ENCODE results near the gene MAPKBP1. TPM values are rescaled to one million over a fixed set of nuclear protein-coding genes. Genes with fewer than 3 reads are reported as not detected.

Gene MAPKBP1
- total RNA-seq, 1 experiment from 2014 or later: 10.0 TPM

GRCh38 chr15:41868321-41868720, 94.0 kb downstream of the MAPKBP1 start:
- DNase-seq (ENCODE audit: low read depth): no peak

DNA sequence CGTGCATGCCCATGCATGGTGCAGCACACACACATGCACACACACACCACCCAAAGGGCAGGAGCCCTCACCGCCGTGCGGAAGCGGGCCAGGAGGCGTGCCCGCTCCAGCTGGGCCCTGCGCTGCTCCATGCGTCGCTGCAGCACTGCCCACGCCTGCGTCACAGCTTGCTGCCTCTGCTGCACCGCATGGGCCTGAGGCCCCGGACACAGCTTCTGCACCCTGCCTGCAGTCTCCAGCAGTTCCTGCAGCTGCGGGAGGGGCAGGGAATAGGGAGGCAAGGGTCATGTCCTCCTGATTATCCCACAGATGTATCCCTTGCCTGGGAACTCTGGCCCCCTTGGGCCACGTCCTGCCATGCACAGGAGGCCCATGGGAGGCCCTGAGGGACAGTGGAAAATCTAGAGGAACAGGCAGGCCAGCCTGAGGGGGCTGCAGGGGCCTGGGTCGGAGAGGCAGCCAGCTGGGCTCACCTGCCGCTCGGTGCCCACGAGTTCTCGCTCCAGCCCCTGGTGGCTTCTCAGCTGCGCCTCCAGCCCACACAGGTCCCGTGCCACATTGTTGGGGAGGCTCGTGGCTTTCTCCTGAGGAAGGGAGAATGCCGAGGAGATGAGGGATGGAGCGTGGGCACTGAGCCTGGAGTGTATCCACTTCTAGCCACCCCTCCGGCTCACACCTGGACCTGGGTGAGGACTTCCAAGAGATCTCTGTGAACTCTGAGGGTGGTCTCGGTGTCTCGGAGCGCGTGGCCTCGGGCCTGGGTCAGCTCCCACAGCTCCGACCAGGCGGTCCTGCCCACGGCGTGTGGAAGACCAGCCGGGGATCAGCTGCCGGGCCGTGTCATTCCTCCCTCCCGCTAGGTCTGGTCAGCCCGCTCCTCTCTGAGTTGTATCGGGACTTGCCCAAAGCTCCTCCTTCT, 95.7 kb downstream of the MAPKBP1 start:
- no peak for DNase-seq (ENCODE audit: low read depth)

DNA sequence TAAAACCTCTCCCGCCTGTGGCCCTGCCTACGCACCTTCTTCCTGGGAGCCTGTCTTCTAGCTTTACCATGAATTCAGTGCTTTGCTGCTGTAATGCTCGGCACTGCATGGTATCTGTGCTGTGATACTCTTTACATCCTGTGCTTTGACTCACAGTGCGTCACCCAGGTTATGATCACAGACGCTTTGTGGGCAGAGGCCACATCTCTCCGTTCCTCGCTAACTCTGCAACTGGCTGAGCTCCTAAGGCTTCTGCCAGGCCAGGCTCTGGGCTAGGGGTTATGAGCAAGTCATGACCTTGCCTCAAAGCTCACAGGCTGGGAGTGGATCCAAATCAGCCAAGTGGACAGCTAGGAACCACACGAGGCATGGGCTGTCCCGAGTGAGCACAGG, 96.4 kb downstream of the MAPKBP1 start:
- DNase-seq (ENCODE audit: low read depth): peak; percentile 21

GRCh38 chr15:41871175-41871905, 97.1 kb downstream of the MAPKBP1 start:
- no peak for DNase-seq (ENCODE audit: low read depth)

GRCh38 chr15:41872166-41872747, 98.0 kb downstream of the MAPKBP1 start:
- DNase-seq (ENCODE audit: low read depth): no peak

DNA sequence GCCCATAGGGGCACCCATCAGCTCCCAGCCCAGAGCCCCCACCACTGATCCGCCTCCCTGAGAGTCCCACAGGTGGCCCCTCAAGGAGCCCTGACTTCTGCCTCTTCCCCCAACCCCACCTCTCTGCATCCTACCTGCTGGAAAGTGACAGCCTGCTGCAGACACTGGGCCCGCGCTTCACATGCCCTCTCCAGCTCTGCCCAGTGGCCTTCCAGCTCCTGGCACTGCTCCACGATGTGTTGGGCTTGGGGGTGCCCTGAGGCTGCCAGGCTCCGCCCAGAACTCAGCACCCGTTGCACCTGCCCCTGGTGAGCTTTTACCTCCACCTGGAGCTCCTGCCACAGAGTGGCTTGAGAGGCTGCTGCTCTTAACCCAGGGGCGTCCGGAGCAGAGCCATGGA, 99.4 kb downstream of the MAPKBP1 start:
- no peak for DNase-seq (ENCODE audit: low read depth)

DNA sequence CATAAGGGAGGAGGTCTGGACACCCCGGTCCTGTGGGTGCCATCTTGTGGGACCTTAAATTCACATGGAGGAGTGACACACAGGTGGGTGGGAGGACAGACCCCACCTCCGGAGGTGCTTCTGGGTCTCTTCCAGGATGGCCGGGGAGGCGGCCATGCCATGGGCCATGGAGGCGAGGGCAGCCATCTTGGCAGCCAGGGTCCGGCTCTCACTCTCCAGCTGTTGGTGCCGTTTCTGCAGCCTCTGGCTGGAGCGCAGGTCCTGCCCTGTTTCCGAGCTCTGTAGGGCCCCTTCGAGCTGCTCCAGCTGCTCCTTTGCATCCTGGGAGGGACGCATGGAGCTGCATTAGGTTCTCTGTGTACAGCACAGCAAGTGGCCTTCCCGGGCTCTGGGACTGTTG, 100.5 kb downstream of the MAPKBP1 start:
- no peak for DNase-seq (ENCODE audit: low read depth)

DNA sequence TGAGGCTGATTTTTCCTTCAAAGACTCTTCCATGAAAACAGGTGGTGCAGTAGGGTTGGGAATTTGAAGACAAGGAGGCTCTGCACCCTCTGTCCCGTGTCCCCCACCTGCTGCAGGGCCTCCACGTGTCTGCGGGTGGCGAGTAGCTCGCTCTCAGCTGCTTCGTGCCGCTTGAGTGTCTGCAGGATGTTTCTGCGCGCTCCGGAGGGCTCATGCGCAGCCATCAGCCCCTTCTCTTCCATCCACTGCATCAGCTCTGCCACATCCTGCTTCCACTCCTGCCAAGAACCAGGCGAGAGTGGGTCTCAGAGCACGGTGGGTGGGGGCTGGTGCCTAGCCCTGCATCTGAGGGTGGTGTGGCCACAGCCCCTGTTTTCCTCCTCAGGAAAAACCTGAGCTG, 101.7 kb downstream of the MAPKBP1 start:
- no peak for DNase-seq (ENCODE audit: low read depth)

GRCh38 chr15:41876689-41877088, 102.4 kb downstream of the MAPKBP1 start:
- DNase-seq (ENCODE audit: low read depth): no peak

Other genes with a start within 250 kb of the MAPKBP1 start
- gene RPAP1, start 230.2 kb upstream of the MAPKBP1 start, total RNA-seq (2014; rRNA removed; shearing (Covaris generic)): 23.8 and 41.9 TPM in 2 replicates
- 8.6 and 13.8 TPM in 2 replicates for gene TYRO3, start 215.3 kb upstream of the MAPKBP1 start, total RNA-seq (2014; rRNA removed; shearing (Covaris generic))
- gene MGA, start 114.1 kb upstream of the MAPKBP1 start, total RNA-seq (2014; rRNA removed; shearing (Covaris generic)): 19.5 and 24.2 TPM in 2 replicates
- 5.3 and 7.8 TPM in 2 replicates for gene JMJD7, start 53.6 kb downstream of the MAPKBP1 start, total RNA-seq (2014; rRNA removed; shearing (Covaris generic))
- 0.36 and 0.39 TPM in 2 replicates for gene PLA2G4B, start 64.4 kb downstream of the MAPKBP1 start, total RNA-seq (2014; rRNA removed; shearing (Covaris generic))
- 1.7 and 1.9 TPM in 2 replicates for gene SPTBN5, start 119.6 kb downstream of the MAPKBP1 start, total RNA-seq (2014; rRNA removed; shearing (Covaris generic))
- 35.3 and 43.4 TPM in 2 replicates for gene EHD4, start 198.1 kb downstream of the MAPKBP1 start, total RNA-seq (2014; rRNA removed; shearing (Covaris generic))
- gene PLA2G4E, start 246.6 kb downstream of the MAPKBP1 start, total RNA-seq (2014; rRNA removed; shearing (Covaris generic)): not detected in 2 replicates